A549 treated with AZD2906 at 1 μM for 4 hours (cell line): ENCODE measurements around the gene RFC3. TPM values are rescaled to one million over a fixed set of nuclear protein-coding genes. Genes with fewer than 3 reads are reported as not detected.

Experiments used
- total RNA-seq: library from RNA; stranded (reverse); fragments of 200-300 nt; extraction: Qiagen RNA extraction; gene quantifications from 5 replicates; pipeline ENCODE4 v1.2.3, GENCODE V29; 2022

RFC3 gene
- total RNA-seq: 28.5 to 34.5 TPM (median 30.6 TPM) in 5 replicates

GRCh38 chr13:33817901-33818706 lies at the start of gene RFC3:
RFC3 (plus strand) TSS chr13:33818149; CDS start chr13:33818179, 30 bp downstream.

